ENCODE results near the gene CCDC34.

- TF ChIP-seq CTCF (IDR thresholded peaks at IDR 0.05; ENCODE audit: low read depth, low read length, missing input control) (no peak), HNF4A (conservative IDR thresholded peaks at IDR 0.05) (no peak), GABPA (IDR thresholded peaks at IDR 0.05 in 1 of 2, conservative IDR thresholded peaks at IDR 0.05 in 1 of 2) (no peak), RAD21 (IDR thresholded peaks at IDR 0.05) (no peak), REST (IDR thresholded peaks at IDR 0.05) (no peak)
Observed at GRCh38 chr11:27304514-27304913, 58.5 kb downstream of the CCDC34 start.

Measured in liver (tissue), 3 donors.